ENCODE results near the gene UGT2A1. TPM values are rescaled to one million over a fixed set of nuclear protein-coding genes. Genes with fewer than 3 reads are reported as not detected.

Gene UGT2A1
- total and polyA plus RNA-seq, 2 of the 13 experiments (the other 11 are each of a cell fraction or from before 2014, with no cell fraction given) = not detected

GRCh38 chr4:69617083-69617694, 35.9 kb downstream of the UGT2A1 start (continued):
- TF ChIP-seq RERE (CRISPR knock-in tag; IDR thresholded peaks at IDR 0.05; ENCODE audit: low read depth) = no peak
- peak; percentile 71 for TF ChIP-seq CTCF (CRISPR knock-in tag; IDR thresholded peaks at IDR 0.05)
- TF ChIP-seq ZNF138 (CRISPR knock-in tag; IDR thresholded peaks at IDR 0.05; ENCODE audit: low read depth) = no peak
- no peak for TF ChIP-seq ZNF644 (CRISPR knock-in tag; IDR thresholded peaks at IDR 0.05; ENCODE audit: low read depth)
- no peak for TF ChIP-seq ZNF292 (CRISPR knock-in tag; IDR thresholded peaks at IDR 0.05; ENCODE audit: borderline replicate concordance, low read depth)
- no peak for TF ChIP-seq KIAA2018 (CRISPR knock-in tag; IDR thresholded peaks at IDR 0.05; ENCODE audit: borderline replicate concordance)
- no peak for TF ChIP-seq AGO1 (IDR thresholded peaks at IDR 0.05; ENCODE audit: low read depth, low read length, poor library complexity, severe bottlenecking)
- no peak for TF ChIP-seq FOXC1 (CRISPR knock-in tag; IDR thresholded peaks at IDR 0.05; ENCODE audit: borderline replicate concordance)
- no peak for TF ChIP-seq ARNTL (CRISPR knock-in tag; IDR thresholded peaks at IDR 0.05)
- TF ChIP-seq ZNF704 (CRISPR knock-in tag; IDR thresholded peaks at IDR 0.05; ENCODE audit: borderline replicate concordance) = no peak
- no peak for TF ChIP-seq ATF7 (IDR thresholded peaks at IDR 0.05)
- no peak for TF ChIP-seq ATF7 (CRISPR knock-in tag; IDR thresholded peaks at IDR 0.05)
